ENCODE results near the gene USH2A.

- TF ChIP-seq, protein P1, sequence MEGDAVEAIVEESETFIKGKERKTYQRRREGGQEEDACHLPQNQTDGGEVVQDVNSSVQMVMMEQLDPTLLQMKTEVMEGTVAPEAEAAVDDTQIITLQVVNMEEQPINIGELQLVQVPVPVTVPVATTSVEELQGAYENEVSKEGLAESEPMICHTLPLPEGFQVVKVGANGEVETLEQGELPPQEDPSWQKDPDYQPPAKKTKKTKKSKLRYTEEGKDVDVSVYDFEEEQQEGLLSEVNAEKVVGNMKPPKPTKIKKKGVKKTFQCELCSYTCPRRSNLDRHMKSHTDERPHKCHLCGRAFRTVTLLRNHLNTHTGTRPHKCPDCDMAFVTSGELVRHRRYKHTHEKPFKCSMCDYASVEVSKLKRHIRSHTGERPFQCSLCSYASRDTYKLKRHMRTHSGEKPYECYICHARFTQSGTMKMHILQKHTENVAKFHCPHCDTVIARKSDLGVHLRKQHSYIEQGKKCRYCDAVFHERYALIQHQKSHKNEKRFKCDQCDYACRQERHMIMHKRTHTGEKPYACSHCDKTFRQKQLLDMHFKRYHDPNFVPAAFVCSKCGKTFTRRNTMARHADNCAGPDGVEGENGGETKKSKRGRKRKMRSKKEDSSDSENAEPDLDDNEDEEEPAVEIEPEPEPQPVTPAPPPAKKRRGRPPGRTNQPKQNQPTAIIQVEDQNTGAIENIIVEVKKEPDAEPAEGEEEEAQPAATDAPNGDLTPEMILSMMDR (IDR thresholded peaks at IDR 0.05) = no peak
- no peak for TF ChIP-seq POLR2A (IDR thresholded peaks at IDR 0.05)
These were observed 349.3 kb downstream of the USH2A start for GRCh38 chr1:216073793-216074595.

Data from testis (tissue), 2 donors.